Inferior parietal cortex (tissue), 1 donor: ENCODE data around the gene SDHAF3.

Experiments used
- DNase-seq: peaks from one replicate; pipeline ENCODE4 v3.0.0-alpha.2; 2016; ENCODE audit errors: extremely low spot score

SDHAF3 gene

DNA sequence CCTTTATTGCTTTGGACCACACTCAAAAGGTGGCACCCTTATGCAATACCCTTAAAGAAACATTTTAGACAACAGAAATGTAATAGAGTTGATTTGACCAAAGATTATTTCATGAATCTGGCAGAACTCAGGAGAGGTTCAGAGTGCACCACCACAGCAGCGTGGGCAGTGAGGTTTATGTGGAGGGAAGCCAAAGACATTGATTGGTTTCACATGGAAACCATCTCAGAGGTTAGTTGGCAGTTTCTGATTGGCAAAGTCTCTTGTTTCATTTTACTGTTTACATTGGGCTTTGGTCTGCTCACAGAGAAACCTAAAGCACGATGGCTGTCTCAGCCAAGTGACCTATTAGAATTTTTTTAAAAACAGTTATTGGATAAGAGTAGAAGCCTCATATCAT, 101.3 kb downstream of the SDHAF3 start:
- no peak for DNase-seq

GRCh38 chr7:97219237-97219636, 101.7 kb downstream of the SDHAF3 start:
- no peak for DNase-seq

- no peak for DNase-seq
These were observed 106.8 kb downstream of the SDHAF3 start for GRCh38 chr7:97224316-97224715.

DNA sequence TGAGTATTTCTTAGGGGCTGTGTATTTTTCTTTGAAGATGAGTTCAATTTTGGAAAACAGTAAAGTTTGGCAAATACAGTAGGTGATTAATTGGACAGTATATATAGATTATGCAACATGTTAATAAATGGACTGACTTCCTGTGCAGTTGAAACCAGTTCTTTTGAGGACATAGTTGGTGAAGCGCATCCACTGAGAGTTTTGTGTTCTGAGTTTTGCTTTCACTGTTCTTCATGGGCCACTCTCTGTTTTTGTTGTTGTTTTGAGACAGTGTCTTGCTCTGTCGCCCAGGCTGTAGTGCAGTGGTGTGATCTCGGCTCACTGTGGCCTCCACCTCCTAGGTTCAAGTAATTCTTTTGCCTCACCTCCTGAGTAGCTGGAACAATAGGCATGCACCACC, 109.0 kb downstream of the SDHAF3 start:
- DNase-seq = no peak
